ENCODE data around the gene ATP5MK. TPM values are rescaled to one million over a fixed set of nuclear protein-coding genes. Genes with fewer than 3 reads are reported as not detected.

ATP5MK gene
- total RNA-seq, 1 experiment from 2014 or later = 307 TPM

DNA sequence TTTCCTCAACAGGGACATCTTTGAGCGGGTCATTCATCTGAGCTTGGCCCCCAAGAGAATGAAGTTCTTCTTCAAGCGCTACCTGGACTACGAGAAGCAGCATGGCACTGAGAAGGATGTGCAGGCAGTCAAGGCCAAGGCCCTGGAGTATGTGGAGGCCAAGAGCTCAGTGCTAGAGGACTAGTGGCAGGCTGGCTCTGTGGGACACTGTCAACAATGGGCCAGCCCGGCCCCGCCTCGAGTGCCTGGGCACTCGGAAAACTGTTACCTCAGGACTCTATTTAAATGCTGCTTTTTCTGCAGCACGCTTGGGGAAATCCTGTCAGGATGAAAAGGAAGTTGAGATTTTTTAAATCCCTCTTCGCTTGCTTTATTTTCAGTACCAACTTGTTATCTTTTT lies 49.1 kb upstream of the ATP5MK start (continued):
- no peak for TF ChIP-seq ARID4B (CRISPR knock-in tag; IDR thresholded peaks at IDR 0.05; ENCODE audit: borderline replicate concordance)

DNA sequence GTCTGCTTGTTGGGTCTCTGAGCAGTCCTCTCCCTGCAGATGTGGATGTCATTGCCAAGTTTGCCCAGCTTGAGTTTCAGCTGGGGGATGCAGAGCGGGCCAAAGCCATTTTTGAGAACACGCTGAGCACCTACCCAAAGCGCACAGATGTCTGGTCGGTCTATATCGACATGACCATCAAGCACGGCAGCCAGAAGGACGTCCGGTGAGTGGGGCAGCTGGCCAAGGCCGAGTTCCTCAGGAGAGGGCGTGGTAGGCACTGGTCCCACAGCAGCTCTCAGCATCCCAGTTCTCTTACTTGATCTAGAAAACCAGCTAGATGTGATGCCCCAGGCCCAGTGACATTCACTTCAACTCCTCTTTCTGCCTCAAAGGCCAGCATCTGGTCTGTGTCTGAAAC lies 48.2 kb upstream of the ATP5MK start:
- Mint-ChIP-seq H3K4me3 (no peak overlapping the region), H3K9me3 (no peaks in the 10 kb centered on the region), H3K27me3 (ENCODE audit: low read depth) (no peaks in the 10 kb centered on the region), H3K4me1 (no peaks in the 10 kb centered on the region), H3K36me3 (peaks cover 66% of the 10 kb centered on the region), H3K27ac (no peak overlapping the region)
- TF ChIP-seq GRHL2 (CRISPR knock-in tag; IDR thresholded peaks at IDR 0.05; ENCODE audit: insufficient replicate concordance, severe bottlenecking) = no peak
- TF ChIP-seq NFYB (CRISPR knock-in tag; conservative IDR thresholded peaks at IDR 0.05; ENCODE audit: low read depth) = no peak
- no peak for TF ChIP-seq HMGXB4 (CRISPR knock-in tag; IDR thresholded peaks at IDR 0.05)
- no peak for TF ChIP-seq NFATC4 (CRISPR knock-in tag; IDR thresholded peaks at IDR 0.05)
- TF ChIP-seq, protein P1, sequence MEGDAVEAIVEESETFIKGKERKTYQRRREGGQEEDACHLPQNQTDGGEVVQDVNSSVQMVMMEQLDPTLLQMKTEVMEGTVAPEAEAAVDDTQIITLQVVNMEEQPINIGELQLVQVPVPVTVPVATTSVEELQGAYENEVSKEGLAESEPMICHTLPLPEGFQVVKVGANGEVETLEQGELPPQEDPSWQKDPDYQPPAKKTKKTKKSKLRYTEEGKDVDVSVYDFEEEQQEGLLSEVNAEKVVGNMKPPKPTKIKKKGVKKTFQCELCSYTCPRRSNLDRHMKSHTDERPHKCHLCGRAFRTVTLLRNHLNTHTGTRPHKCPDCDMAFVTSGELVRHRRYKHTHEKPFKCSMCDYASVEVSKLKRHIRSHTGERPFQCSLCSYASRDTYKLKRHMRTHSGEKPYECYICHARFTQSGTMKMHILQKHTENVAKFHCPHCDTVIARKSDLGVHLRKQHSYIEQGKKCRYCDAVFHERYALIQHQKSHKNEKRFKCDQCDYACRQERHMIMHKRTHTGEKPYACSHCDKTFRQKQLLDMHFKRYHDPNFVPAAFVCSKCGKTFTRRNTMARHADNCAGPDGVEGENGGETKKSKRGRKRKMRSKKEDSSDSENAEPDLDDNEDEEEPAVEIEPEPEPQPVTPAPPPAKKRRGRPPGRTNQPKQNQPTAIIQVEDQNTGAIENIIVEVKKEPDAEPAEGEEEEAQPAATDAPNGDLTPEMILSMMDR (IDR thresholded peaks at IDR 0.05) = no peak
- no peak for TF ChIP-seq ELF4 (CRISPR knock-in tag; IDR thresholded peaks at IDR 0.05; ENCODE audit: low read depth)
- no peak for TF ChIP-seq NR1H2 (CRISPR knock-in tag; IDR thresholded peaks at IDR 0.05)
- TF ChIP-seq, protein P2, sequence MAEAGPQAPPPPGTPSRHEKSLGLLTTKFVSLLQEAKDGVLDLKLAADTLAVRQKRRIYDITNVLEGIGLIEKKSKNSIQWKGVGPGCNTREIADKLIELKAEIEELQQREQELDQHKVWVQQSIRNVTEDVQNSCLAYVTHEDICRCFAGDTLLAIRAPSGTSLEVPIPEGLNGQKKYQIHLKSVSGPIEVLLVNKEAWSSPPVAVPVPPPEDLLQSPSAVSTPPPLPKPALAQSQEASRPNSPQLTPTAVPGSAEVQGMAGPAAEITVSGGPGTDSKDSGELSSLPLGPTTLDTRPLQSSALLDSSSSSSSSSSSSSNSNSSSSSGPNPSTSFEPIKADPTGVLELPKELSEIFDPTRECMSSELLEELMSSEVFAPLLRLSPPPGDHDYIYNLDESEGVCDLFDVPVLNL (CRISPR knock-in tag; IDR thresholded peaks at IDR 0.05; ENCODE audit: borderline replicate concordance, low read depth) = no peak
- TF ChIP-seq MXD4 (CRISPR knock-in tag; IDR thresholded peaks at IDR 0.05; ENCODE audit: borderline replicate concordance) = no peak
- TF ChIP-seq, protein P3, sequence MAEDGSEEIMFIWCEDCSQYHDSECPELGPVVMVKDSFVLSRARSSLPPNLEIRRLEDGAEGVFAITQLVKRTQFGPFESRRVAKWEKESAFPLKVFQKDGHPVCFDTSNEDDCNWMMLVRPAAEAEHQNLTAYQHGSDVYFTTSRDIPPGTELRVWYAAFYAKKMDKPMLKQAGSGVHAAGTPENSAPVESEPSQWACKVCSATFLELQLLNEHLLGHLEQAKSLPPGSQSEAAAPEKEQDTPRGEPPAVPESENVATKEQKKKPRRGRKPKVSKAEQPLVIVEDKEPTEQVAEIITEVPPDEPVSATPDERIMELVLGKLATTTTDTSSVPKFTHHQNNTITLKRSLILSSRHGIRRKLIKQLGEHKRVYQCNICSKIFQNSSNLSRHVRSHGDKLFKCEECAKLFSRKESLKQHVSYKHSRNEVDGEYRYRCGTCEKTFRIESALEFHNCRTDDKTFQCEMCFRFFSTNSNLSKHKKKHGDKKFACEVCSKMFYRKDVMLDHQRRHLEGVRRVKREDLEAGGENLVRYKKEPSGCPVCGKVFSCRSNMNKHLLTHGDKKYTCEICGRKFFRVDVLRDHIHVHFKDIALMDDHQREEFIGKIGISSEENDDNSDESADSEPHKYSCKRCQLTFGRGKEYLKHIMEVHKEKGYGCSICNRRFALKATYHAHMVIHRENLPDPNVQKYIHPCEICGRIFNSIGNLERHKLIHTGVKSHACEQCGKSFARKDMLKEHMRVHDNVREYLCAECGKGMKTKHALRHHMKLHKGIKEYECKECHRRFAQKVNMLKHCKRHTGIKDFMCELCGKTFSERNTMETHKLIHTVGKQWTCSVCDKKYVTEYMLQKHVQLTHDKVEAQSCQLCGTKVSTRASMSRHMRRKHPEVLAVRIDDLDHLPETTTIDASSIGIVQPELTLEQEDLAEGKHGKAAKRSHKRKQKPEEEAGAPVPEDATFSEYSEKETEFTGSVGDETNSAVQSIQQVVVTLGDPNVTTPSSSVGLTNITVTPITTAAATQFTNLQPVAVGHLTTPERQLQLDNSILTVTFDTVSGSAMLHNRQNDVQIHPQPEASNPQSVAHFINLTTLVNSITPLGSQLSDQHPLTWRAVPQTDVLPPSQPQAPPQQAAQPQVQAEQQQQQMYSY (CRISPR knock-in tag; IDR thresholded peaks at IDR 0.05) = no peak
- no peak for TF ChIP-seq CREB1 (CRISPR knock-in tag; IDR thresholded peaks at IDR 0.05)
- TF ChIP-seq, protein P4, sequence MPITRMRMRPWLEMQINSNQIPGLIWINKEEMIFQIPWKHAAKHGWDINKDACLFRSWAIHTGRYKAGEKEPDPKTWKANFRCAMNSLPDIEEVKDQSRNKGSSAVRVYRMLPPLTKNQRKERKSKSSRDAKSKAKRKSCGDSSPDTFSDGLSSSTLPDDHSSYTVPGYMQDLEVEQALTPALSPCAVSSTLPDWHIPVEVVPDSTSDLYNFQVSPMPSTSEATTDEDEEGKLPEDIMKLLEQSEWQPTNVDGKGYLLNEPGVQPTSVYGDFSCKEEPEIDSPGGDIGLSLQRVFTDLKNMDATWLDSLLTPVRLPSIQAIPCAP (CRISPR knock-in tag; IDR thresholded peaks at IDR 0.05) = no peak
- TF ChIP-seq PRRX2 (CRISPR knock-in tag; IDR thresholded peaks at IDR 0.05) = no peak
- no peak for TF ChIP-seq ARID4B (CRISPR knock-in tag; IDR thresholded peaks at IDR 0.05; ENCODE audit: borderline replicate concordance)
- TF ChIP-seq TCF7 (CRISPR knock-in tag; IDR thresholded peaks at IDR 0.05; ENCODE audit: low read depth) = no peak
- no peak for TF ChIP-seq ZNF416 (CRISPR knock-in tag; IDR thresholded peaks at IDR 0.05)
- ChIA-PET CTCF (interaction anchor here (0.6 kb wide), 1 partner anchor 17 kb away, joined by 3 read pairs; no protein-coding TSS in a partner anchor), POLR2A (no interaction called here)
- DNase-seq (ENCODE audit: low spot score) (no peak), ATAC-seq (no peak)
